ENCODE results near the gene NXNL1.
"Not testable (repeated sequence)": the region's sequence is repeated elsewhere in the genome, so short reads cannot be mapped to it uniquely, and the experiment has no call there.

NXNL1 gene

DNA sequence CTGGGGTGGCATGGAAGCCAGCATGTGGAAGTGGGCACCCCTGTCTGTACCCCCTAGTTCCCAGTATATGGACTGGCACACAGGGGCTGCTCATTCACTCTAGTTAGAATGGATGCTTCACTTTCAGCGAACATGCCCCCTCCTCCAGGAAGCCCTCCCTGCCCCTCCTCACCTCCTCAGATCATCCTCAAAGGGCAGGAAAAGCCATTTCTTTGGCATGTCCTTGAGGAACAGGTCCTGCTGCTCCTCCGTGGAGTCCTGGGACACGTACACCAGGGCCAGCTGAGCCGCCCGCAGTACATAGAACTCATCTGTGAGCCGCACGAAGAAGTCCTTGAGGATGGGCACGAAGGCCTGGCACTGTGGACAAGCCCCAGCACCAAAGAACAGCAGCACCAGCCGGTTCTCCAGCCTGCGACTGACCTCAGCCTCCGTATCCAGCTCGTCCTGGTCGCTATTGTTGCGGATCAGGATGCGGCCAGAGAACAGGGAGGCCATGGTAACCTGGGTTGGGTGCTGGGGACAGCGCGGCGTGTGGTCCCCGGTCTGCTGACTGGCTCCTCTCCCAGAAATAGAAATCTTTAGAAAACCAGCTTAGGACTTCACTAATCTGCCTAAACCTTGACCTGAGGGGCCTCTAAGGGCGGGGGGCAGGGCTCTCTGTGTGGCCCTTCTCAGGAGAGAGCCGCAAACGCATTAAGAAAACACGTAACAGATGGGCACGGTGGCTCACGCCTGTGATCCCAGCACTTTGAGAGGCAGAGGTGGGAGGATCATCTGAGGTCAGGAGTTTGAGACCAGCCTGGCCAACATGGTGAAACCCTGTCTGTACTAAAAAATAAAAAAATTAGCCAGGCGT, at the start of gene NXNL1:
TSS of gene NXNL1 (minus strand) at position 555 of the 859 bp plus-strand sequence. CDS start at position 498, 57 bp downstream.
- DNase-seq (ENCODE audit: low spot score): no peak

DNA sequence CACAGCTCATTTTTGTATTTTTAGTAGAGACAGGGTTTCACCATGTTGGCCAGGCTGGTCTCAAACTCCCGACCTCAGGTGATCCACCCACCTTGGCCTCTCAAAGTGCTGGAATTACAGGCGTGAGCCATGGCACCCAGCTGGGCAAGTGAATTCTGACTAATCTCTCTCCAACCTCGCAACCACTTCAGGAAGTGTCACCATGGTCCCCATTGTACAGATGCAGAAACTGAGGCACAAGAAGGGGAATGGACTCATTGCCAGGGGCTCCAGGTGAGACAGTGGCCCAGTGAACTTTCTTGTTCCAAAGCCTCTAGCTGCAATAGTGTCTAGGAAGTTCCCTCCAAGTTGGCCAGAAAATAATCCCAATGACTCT, 47.8 kb upstream of the NXNL1 start:
- not testable (repeated sequence) for DNase-seq (ENCODE audit: low spot score)

DNA sequence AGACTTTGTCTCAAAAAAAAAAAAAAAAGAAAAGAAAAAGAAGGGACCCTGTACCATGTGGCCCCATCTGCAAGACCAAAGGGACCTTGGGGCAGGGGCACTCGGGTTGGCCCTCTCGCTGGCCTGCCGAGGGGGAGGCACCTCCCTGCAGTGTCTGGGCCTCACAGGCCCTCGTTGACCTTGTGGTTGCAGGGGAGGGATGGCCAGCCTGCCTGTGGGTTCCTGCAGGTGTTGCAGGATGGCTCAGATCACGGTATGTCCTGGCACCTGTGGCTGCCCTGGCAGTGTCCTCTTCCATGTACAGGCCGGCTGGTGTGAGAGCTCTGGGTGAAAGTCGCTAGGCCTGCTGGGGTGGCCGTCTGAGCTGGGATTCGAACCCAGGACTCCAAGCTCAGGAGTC, 46.0 kb upstream of the NXNL1 start:
- no peak for DNase-seq (ENCODE audit: low spot score)

GRCh38 chr19:17505223-17505622, 44.5 kb upstream of the NXNL1 start:
- DNase-seq (ENCODE audit: low spot score): no peak

GRCh38 chr19:17504456-17504855, 43.7 kb upstream of the NXNL1 start:
- no peak for DNase-seq (ENCODE audit: low spot score)

GRCh38 chr19:17504030-17504429, 43.3 kb upstream of the NXNL1 start:
- DNase-seq (ENCODE audit: low spot score): no peak

DNA sequence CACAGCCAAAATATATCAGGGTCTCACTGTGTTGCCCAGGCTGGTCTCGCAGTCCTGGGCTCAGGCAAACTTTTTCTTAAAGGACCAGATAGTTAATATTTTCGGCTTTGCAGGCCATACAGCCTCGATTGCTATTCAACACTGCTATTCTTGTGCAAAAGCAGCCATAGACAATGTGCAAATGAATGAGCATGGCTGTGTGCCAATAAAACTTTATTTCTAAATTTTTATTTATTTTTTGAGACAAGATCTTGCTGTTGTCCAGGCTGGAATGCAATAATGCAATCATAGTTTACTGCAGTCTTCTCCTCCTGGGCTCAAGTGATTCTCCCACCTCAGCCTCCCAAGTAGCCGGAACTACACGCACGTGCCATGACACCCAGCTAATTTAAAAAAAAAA, 42.5 kb upstream of the NXNL1 start:
- no peak for DNase-seq (ENCODE audit: low spot score)

DNA sequence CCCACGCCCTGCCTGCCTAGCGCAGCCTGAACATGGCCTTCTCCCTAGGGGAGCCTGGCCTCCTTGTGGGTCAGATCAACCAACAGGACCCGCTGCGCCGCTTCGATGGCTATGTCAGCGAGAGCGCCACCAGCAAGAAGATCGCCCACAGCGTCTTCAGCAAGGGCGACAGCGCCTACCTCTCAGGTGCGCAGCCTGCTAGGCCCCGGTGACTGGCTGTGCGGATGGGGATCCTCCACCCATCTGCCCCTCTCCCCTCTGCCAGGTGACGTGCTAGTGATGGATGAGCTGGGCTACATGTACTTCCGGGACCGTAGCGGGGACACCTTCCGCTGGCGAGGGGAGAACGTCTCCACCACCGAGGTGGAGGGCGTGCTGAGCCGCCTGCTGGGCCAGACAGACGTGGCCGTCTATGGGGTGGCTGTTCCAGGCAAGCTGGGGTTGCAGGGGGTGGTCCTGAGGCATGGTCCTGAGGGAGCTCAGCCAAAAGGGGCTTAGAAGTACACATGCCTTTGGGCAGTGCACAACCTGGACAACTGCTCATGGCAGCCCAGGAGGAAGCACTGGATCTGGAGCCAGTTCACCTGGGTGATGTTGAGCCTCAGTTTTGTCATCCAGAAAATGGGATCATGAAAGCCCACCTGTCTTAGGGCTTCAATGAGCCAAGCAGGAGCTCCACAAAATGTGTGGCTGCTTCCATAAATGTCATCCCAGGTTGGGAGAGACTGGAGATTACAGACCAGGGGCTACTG, 39.9 kb upstream of the NXNL1 start:
- no peak for DNase-seq (ENCODE audit: low spot score)

GRCh38 chr19:17499648-17500446, 39.1 kb upstream of the NXNL1 start:
- DNase-seq (ENCODE audit: low spot score): no peak

DNA sequence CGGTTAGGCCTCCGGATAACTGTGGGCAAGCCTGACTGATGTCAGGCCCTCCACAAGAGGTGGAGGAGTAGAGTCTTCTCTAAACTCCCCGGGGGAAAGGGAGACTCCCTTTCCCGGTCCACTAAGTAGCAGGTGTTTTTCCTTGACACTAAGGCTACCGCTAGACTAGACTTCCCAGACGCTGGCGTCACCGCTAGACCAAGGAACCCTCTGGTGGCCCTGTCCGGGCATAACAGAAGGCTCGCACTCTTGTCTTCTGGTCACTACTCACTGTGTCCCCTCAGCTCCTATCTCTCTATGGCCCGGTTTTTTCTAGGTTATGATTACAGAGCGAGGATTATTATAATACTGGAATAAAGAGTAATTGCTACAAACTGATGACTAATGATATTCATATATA, 38.3 kb upstream of the NXNL1 start:
- not testable (repeated sequence) for DNase-seq (ENCODE audit: low spot score)

DNA sequence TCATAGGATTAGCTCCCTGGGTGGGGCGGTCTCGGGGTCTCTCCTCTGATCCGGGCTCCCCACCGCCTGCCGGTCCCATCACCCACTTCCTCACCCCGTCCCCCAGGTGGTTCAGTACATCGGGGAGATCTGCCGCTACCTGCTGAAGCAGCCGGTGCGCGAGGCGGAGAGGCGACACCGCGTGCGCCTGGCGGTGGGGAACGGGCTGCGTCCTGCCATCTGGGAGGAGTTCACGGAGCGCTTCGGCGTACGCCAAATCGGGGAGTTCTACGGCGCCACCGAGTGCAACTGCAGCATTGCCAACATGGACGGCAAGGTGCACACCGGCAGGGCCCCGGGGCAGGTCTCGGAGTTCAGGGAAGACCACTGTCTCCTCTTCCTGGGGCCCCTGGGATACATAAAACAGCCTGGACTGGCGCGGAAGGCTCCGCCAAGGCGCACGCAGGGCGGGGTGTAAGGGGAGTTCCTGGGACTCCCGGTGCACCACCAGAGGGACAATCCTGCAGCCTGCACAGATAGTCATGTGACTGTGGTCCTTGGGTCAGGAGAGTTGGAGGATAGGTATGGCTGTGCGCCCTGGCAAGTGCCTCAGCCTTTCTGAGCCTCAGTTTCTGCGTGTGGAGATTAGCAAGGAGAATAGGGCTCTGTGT, 36.5 kb upstream of the NXNL1 start:
- no peak for DNase-seq (ENCODE audit: low spot score)

GRCh38 chr19:17496337-17496997, 35.7 kb upstream of the NXNL1 start:
- peak; percentile 86 for DNase-seq (ENCODE audit: low spot score)

- no peak for DNase-seq (ENCODE audit: low spot score)
These were observed 35.0 kb upstream of the NXNL1 start for GRCh38 chr19:17495639-17496296.

DNA sequence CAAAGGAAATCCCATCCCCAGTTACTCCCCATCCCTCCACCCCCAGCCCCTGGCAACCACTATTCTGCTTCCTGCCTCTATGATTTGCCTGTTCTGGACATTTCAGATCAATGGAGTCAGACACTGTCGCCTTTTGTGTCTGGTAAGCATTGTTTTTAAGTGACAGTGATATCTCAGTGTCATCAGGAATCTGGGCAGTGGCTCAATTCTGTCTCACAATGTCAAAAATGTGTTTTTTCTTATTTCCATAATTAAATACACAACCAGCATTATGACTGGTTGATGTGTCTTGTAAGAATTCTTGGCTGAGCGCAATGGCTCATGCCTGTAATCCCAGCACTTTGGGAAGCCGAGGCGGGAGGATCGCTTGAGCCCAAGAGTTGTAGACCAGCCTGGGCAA, 30.6 kb upstream of the NXNL1 start:
- no peak for DNase-seq (ENCODE audit: low spot score)

DNA sequence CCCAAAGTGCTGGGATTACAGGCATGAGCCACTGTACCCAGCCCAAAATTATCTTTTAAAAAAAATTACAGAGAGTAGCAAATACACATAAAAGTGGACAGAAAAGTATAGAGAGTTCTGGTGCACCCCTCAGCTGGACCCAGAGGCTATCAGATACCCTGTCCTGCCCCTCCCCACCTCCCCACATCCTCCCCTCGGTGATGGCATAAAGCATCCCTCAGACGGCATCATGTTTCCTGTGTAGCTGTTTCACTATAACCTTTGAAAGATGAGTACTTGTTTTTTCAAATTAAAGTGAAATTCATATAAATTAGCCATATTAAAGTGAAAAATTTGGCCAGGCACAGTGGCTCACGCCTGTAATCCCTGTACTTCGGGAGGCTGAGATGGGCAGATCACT, 29.7 kb upstream of the NXNL1 start:
- no peak for DNase-seq (ENCODE audit: low spot score)

DNA sequence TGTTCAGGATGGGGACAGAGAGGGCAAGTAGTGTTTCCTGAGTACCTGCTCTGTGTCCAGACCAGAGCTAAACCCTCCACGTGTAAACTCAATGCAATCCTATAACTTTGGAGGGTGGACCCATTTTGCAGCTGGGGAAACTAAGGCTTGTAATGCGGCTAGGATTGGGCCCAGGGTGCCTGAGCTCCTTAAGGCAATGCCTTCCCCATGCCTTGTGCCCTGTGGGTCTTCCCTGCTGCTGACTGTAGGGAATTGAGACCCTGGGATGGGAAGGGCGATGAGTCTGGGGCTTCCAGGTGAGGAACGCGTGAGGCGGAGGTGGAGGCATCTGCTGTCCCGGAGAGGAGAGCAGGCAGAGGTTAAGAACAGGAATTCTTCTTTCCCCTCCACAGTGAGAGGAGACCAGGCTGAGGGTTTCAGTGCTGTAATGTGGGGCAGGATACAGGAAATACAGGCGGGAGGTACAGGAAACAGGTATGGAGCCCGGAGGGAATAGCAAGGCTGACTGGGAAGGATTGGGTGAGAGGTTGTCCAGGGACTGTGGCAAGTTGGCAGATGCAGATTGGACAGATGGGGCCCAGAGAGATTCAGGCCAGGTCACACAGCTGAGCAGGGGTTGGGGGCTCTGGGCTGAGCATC, 28.8 kb upstream of the NXNL1 start:
- DNase-seq (ENCODE audit: low spot score): no peak

GRCh38 chr19:17488593-17489391, 28.1 kb upstream of the NXNL1 start:
- peak; percentile 57 for DNase-seq (ENCODE audit: low spot score)

DNA sequence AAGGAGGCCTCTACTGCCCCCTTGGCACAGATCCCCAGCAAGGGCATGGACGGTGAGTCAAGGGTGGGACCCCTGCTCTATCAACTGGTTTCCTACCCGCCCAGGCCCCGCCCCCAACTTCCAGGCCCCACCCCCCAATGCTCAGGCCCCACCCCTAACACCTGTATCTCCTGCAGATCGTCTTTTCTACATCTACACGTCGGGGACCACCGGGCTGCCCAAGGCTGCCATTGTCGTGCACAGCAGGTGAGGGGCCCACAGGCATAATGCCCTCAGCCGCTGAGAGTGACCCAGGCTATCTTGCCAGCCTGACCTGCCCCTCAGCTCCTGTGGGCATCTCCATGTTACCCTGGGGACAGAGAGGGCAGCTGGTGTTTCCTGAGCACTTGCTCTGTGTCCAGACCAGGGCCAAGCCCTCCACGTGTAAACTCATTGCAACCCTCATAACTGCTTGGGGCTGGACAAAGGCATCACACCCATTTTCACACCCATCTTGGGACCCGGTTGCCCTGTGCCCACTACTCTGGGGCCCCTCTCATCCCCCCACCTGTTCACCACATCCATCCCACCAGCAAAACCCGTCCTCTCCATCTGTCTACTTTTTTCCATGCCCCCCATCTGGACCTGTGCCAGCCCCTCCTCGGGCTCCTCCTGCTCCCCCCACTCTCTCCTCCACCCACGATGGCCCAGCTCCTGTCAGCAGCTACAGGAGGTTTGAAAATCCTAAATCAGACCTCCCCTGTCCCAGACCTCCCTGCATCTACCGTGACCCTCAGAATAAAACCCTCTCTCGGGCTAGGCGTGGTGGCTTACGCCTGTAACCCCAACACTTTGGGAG, 26.8 kb upstream of the NXNL1 start:
- no peak for DNase-seq (ENCODE audit: low spot score)
